Measurements from ENCODE around the gene TSGA10IP.

DNA sequence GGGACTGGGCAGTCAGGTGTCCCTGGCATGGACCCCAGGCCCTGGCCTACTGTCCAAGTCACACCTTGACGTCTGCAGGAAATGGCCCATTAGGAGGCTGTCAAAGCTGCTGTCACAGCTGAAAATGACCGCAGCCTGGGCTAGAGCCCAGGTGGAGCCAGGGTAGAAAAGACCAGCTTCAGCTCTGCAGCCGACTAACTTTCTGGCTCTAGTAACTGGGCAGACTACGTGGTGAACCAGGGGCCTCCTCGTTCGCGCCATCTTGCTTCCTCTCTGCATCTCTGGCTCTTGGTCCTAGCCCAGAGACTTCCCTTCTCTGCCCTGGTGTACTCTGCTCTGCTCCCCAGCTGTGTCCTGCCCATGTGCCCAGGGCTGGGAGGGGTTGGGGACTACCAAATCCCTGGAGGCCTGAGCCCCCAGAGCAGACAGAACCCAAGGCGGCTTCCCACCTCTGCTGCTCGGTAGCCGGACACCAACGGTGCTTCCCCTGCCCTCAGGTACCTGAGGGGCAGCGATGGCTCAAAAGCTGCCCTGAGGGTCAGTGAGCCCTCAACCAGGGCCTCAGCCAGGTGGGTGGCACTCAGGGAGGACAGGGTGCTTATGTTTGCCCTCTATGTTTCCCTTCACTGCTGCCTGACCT lies 35.9 kb downstream of the TSGA10IP start:
- no peak for TF ChIP-seq POLR2A (IDR thresholded peaks at IDR 0.05)
- TF ChIP-seq, protein P1, sequence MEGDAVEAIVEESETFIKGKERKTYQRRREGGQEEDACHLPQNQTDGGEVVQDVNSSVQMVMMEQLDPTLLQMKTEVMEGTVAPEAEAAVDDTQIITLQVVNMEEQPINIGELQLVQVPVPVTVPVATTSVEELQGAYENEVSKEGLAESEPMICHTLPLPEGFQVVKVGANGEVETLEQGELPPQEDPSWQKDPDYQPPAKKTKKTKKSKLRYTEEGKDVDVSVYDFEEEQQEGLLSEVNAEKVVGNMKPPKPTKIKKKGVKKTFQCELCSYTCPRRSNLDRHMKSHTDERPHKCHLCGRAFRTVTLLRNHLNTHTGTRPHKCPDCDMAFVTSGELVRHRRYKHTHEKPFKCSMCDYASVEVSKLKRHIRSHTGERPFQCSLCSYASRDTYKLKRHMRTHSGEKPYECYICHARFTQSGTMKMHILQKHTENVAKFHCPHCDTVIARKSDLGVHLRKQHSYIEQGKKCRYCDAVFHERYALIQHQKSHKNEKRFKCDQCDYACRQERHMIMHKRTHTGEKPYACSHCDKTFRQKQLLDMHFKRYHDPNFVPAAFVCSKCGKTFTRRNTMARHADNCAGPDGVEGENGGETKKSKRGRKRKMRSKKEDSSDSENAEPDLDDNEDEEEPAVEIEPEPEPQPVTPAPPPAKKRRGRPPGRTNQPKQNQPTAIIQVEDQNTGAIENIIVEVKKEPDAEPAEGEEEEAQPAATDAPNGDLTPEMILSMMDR (IDR thresholded peaks at IDR 0.05): no peak
